ENCODE data around the gene PTGDS.
"Not testable (repeated sequence)": the region's sequence is repeated elsewhere in the genome, so short reads cannot be mapped to it uniquely, and the experiment has no call there.

The PTGDS gene

GRCh38 chr9:136988872-136989271 lies 11.6 kb downstream of the PTGDS start:
- DNase-seq (ENCODE audit: low spot score), result no peak
- no peak for FAIRE-seq

GRCh38 chr9:136990242-136990911 lies 13.1 kb downstream of the PTGDS start:
- no peak for FAIRE-seq

GRCh38 chr9:136991993-136992818 lies 14.9 kb downstream of the PTGDS start, which contains the start of gene PAXX:
Gene PAXX (plus strand): TSS chr9:136992422. CDS start chr9:136992444, 22 bp downstream.
- FAIRE-seq (no peak), DNase-seq (ENCODE audit: low spot score) (peak; percentile 86)

More at GRCh38 chr9:136990242-136990911, 13.1 kb downstream of the PTGDS start:
- DNase-seq (ENCODE audit: low spot score), result no peak

GRCh38 chr9:136992819-136993369 lies 15.6 kb downstream of the PTGDS start:
- FAIRE-seq (no peak), DNase-seq (ENCODE audit: low spot score) (no peak)

- FAIRE-seq (no peak), DNase-seq (ENCODE audit: low spot score) (no peak)
Measured at GRCh38 chr9:136994180-136994887, 17.0 kb downstream of the PTGDS start.

- FAIRE-seq, result no peak
- no peak for DNase-seq (ENCODE audit: low spot score)
Measured at GRCh38 chr9:136994888-136995230, 17.6 kb downstream of the PTGDS start.

- DNase-seq (ENCODE audit: low spot score), result no peak
- FAIRE-seq, result no peak
Measured at GRCh38 chr9:136995362-136995761, 18.1 kb downstream of the PTGDS start.

GRCh38 chr9:136995772-136996311 lies 18.5 kb downstream of the PTGDS start:
- FAIRE-seq (no peak), DNase-seq (ENCODE audit: low spot score) (no peak)

- DNase-seq (ENCODE audit: low spot score) (no peak), FAIRE-seq (no peak)
Measured at GRCh38 chr9:136996361-136997292, 19.3 kb downstream of the PTGDS start, which contains the start of gene CLIC3. Gene CLIC3 (minus strand): TSS chr9:136996568. CDS start chr9:136996543, 25 bp downstream.

GRCh38 chr9:136997371-136997770 lies 20.1 kb downstream of the PTGDS start:
- FAIRE-seq, result no peak
- DNase-seq (ENCODE audit: low spot score), result no peak

- FAIRE-seq (no peak), DNase-seq (ENCODE audit: low spot score) (no peak)
Measured at GRCh38 chr9:136997830-136998234, 20.5 kb downstream of the PTGDS start.

- FAIRE-seq, result no peak
- DNase-seq (ENCODE audit: low spot score), result no peak
Measured at GRCh38 chr9:137000177-137000930, 23.1 kb downstream of the PTGDS start.

GRCh38 chr9:137001857-137002645 lies 24.7 kb downstream of the PTGDS start:
- FAIRE-seq (no peak), DNase-seq (ENCODE audit: low spot score) (no peak)

- FAIRE-seq (no peak), DNase-seq (ENCODE audit: low spot score) (no peak)
Measured at GRCh38 chr9:137002646-137003041, 25.3 kb downstream of the PTGDS start.

GRCh38 chr9:137004285-137004684 lies 27.0 kb downstream of the PTGDS start:
- DNase-seq (ENCODE audit: low spot score); FAIRE-seq: not testable (repeated sequence)

- FAIRE-seq (no peak), DNase-seq (ENCODE audit: low spot score) (no peak)
Measured at GRCh38 chr9:137006116-137007003, 29.1 kb downstream of the PTGDS start.

- FAIRE-seq (no peak), DNase-seq (ENCODE audit: low spot score) (no peak)
Measured at GRCh38 chr9:137007108-137007815, 30.0 kb downstream of the PTGDS start.

All from RCC 7860 (cell line).